Mesenchymal stem cell (in vitro differentiated cells and primary cell): ENCODE data around the gene P2RX2.

Source experiments
- DNase-seq: peaks from one replicate; pipeline ENCODE4 v3.0.0-alpha.2; 2013
- H2AFZ ChIP-seq: one replicate; pipeline ENCODE4 v1.6.1; 2013; ENCODE audit warnings: low read depth, mild to moderate bottlenecking, control low read depth, inconsistent platforms, low read length, moderate library complexity
- H2AK5ac ChIP-seq: 2 replicates; pipeline ENCODE4 v1.6.1; 2013; ENCODE audit warnings: low read length, moderate library complexity, mild to moderate bottlenecking, inconsistent platforms; ENCODE audit not compliant: severe bottlenecking
- H2BK120ac ChIP-seq: one replicate; pipeline ENCODE4 v1.6.1; 2013; ENCODE audit warnings: low read depth, mild to moderate bottlenecking, inconsistent platforms, low read length, moderate library complexity
- H2BK12ac ChIP-seq, 2 experiments: one replicate each; pipeline ENCODE4 v1.6.1; 2013; ENCODE audit warnings: inconsistent platforms in 2 of 2, low read length in 2 of 2, mild to moderate bottlenecking in 2 of 2, moderate library complexity in 2 of 2, control low read depth in 1 of 2
- H2BK15ac ChIP-seq: one replicate; pipeline ENCODE4 v1.6.1; 2013; ENCODE audit warnings: mild to moderate bottlenecking, low read depth, inconsistent platforms; ENCODE audit not compliant: poor library complexity, severe bottlenecking
- H2BK5ac ChIP-seq: 2 replicates; pipeline ENCODE4 v1.6.1; 2013; ENCODE audit warnings: low read depth, mild to moderate bottlenecking, low read length, control low read depth, inconsistent platforms; ENCODE audit not compliant: poor library complexity, severe bottlenecking
- H3K14ac ChIP-seq, 2 experiments: one replicate each; pipeline ENCODE4 v1.6.1; 2013; ENCODE audit warnings: inconsistent platforms in 2 of 2, low read length in 2 of 2, control low read depth in 1 of 2, mild to moderate bottlenecking in 1 of 2, moderate library complexity in 1 of 2
- H3K18ac ChIP-seq, 2 experiments: one replicate each; pipeline ENCODE4 v1.6.1; 2013; ENCODE audit warnings: inconsistent platforms in 2 of 2, low read length in 2 of 2, control low read depth in 1 of 2, low read depth in 1 of 2, mild to moderate bottlenecking in 1 of 2
- H3K23ac ChIP-seq, 2 experiments: one replicate each; pipeline ENCODE4 v1.6.1; 2013; ENCODE audit warnings: inconsistent platforms in 2 of 2, low read length in 2 of 2, mild to moderate bottlenecking in 2 of 2, moderate library complexity in 2 of 2, control low read depth in 1 of 2
- H3K27ac ChIP-seq: 2 replicates; pipeline ENCODE4 v1.5.1; 2013; ENCODE audit warnings: mild to moderate bottlenecking, moderate library complexity, low read length, control low read depth, inconsistent platforms; ENCODE audit not compliant: poor library complexity, severe bottlenecking
- H3K27me3 ChIP-seq, 2 experiments: 2 replicates each; pipeline versions ENCODE4 v1.6.1 to v1.7.0; 2013; ENCODE audit warnings: low read length in 2 of 2, mild to moderate bottlenecking in 2 of 2, moderate library complexity in 2 of 2, control low read depth in 1 of 2, inconsistent platforms in 1 of 2; ENCODE audit not compliant: control insufficient read depth in 1 of 2, insufficient read depth in 1 of 2
- H3K36me3 ChIP-seq, 2 experiments: 2 replicates each; pipeline versions ENCODE4 v1.6.1 to v1.7.0; 2013; ENCODE audit warnings: low read length in 2 of 2, control low read depth in 1 of 2, inconsistent platforms in 1 of 2, low read depth in 1 of 2, mild to moderate bottlenecking in 1 of 2; ENCODE audit not compliant: insufficient read depth in 2 of 2, control insufficient read depth in 1 of 2
- H3K4ac ChIP-seq, 2 experiments: one replicate each; pipeline ENCODE4 v1.6.1; 2013; ENCODE audit warnings: inconsistent platforms in 2 of 2, low read length in 2 of 2, mild to moderate bottlenecking in 2 of 2, moderate library complexity in 2 of 2, control low read depth in 1 of 2, low read depth in 1 of 2
- H3K4me1 ChIP-seq: 2 replicates; pipeline ENCODE4 v1.6.1; 2013; ENCODE audit warnings: low read depth, low read length, control low read depth; ENCODE audit not compliant: control insufficient read depth, insufficient read depth
- H3K4me2 ChIP-seq: 2 replicates; pipeline ENCODE4 v1.6.1; 2013; ENCODE audit warnings: low read length, mild to moderate bottlenecking, inconsistent platforms; ENCODE audit not compliant: poor library complexity, severe bottlenecking
- H3K4me3 ChIP-seq, 2 experiments: 2 replicates each; pipeline versions ENCODE4 v1.5.1 to v1.7.0; 2013; ENCODE audit warnings: low read length in 2 of 2, mild to moderate bottlenecking in 2 of 2, control low read depth in 1 of 2, low read depth in 1 of 2; ENCODE audit not compliant: insufficient read depth in 1 of 2
- H3K79me1 ChIP-seq: replicated peaks from 2 replicates; pipeline ENCODE4 v1.6.1; 2013; ENCODE audit warnings: mild to moderate bottlenecking, control low read depth, low read length, inconsistent platforms; ENCODE audit not compliant: poor library complexity, severe bottlenecking
- H3K9ac ChIP-seq: 2 replicates; pipeline ENCODE4 v1.7.0; 2013; ENCODE audit warnings: mild to moderate bottlenecking, low read length, moderate library complexity
- H3K9me3 ChIP-seq: 2 replicates; pipeline ENCODE4 v1.7.0; 2013; ENCODE audit warnings: mild to moderate bottlenecking, low read length; ENCODE audit not compliant: control insufficient read depth
- H4K8ac ChIP-seq: one replicate; pipeline ENCODE4 v1.6.1; 2013; ENCODE audit warnings: inconsistent platforms, mild to moderate bottlenecking, low read length, moderate library complexity
- H4K91ac ChIP-seq: one replicate; pipeline ENCODE4 v1.6.1; 2013; ENCODE audit warnings: mild to moderate bottlenecking, low read length, inconsistent platforms
- WGBS: methylation state at CpG from one replicate; pipeline ENCODE4 v1.1.7; 2013; ENCODE audit warnings: mixed read lengths; 5-methylcytosine and 5-hydroxymethylcytosine counted together

The P2RX2 gene

GRCh38 chr12:132624186-132624855 lies 5.7 kb downstream of the P2RX2 start:
- H3K9me3 ChIP-seq = no peaks in the 10 kb centered on the region
- H3K4me3 ChIP-seq = no peak overlapping the region
- H2AK5ac ChIP-seq = no peak overlapping the region
- H2BK15ac ChIP-seq = no peak overlapping the region
- H3K4ac ChIP-seq = no peak overlapping the region
- no peak overlapping the region for H3K18ac ChIP-seq
- no peak overlapping the region for H2AFZ ChIP-seq
- no peak for DNase-seq
- H2BK120ac ChIP-seq = no peak overlapping the region
- H3K23ac ChIP-seq = no peak overlapping the region
- 97% methylated on average over 22 of the region's 22 CpGs for WGBS
- H3K79me1 ChIP-seq = no peaks in the 10 kb centered on the region
- H3K27me3 ChIP-seq = peaks cover 12 to 19% of the 10 kb centered on the region in 2 experiments
- peaks cover 19% of the 10 kb centered on the region for H3K4me1 ChIP-seq
- no peak overlapping the region for H3K9ac ChIP-seq
- no peak overlapping the region for H4K8ac ChIP-seq
- no peak overlapping the region for H3K14ac ChIP-seq
- no peak overlapping the region for H2BK5ac ChIP-seq
- H3K27ac ChIP-seq = no peak overlapping the region
- peaks cover 24 to 36% of the 10 kb centered on the region in 2 experiments for H3K36me3 ChIP-seq
- H2BK12ac ChIP-seq = no peak overlapping the region
- H4K91ac ChIP-seq = no peak overlapping the region
- no peak overlapping the region for H3K4me2 ChIP-seq

GRCh38 chr12:132624910-132625630 lies 6.5 kb downstream of the P2RX2 start:
- DNase-seq = no peak
- Histone ChIP-seq H4K8ac (no peak overlapping the region), H3K4ac (no peak overlapping the region), H3K79me1 (no peaks in the 10 kb centered on the region), H3K27ac (no peak overlapping the region), H3K9ac (no peak overlapping the region), H3K9me3 (no peaks in the 10 kb centered on the region), H3K27me3 (peaks cover 5 to 15% of the 10 kb centered on the region in 2 experiments), H3K23ac (no peak overlapping the region), H2BK15ac (no peak overlapping the region), H3K4me2 (no peak overlapping the region), H3K4me3 (no peak overlapping the region), H4K91ac (no peak overlapping the region), H3K14ac (no peak overlapping the region), H2AFZ (no peak overlapping the region), H3K36me3 (peaks cover 32 to 37% of the 10 kb centered on the region in 2 experiments), H3K4me1 (peaks cover 19% of the 10 kb centered on the region), H3K18ac (no peak overlapping the region), H2AK5ac (no peak overlapping the region), H2BK12ac (no peak overlapping the region), H2BK120ac (no peak overlapping the region), H2BK5ac (no peak overlapping the region)
- WGBS = 97% methylated on average over 32 of the region's 32 CpGs

DNA sequence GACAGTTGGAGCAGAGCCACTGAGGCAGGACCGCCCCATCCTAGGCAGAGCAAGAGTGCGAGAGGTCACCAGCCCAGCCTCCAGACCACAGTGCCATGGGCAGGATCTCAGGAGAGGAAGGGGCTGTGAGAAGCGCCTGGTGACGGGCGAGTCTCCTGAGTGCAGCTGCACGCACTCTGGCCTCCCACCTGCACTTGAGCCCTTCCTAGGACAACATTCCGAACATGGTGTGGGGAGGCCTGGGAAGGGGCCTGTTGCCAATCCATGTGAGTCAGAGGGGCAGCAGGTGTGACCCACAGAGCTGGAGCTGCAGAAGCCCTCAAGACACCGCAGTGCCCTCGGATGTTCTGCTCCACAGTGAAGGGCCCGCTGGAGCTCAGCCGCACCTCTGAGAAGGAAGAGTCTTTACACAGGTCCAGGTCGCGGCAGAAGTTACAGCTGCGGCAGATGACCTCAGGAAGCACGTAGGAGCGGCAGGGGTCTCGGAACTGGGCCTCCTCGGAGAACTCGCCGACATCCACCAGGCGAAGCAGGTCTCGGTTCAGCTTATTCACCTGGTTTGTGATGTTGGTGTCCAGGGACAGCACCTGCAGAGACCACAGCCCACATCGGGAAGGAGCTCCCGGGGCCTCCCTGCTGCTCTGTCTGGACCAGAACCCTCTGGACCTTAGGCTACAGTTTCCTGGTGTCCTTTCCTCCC lies 7.3 kb downstream of the P2RX2 start:
- Histone ChIP-seq H3K14ac (no peak overlapping the region), H3K27ac (no peak overlapping the region), H2BK120ac (no peak overlapping the region), H3K27me3 (peaks cover 0 to 8% of the 10 kb centered on the region in 2 experiments), H4K8ac (no peak overlapping the region), H3K9ac (no peak overlapping the region), H2BK12ac (no peak overlapping the region), H3K4me2 (no peak overlapping the region), H3K4me1 (peaks cover 19% of the 10 kb centered on the region), H2AK5ac (no peak overlapping the region), H3K18ac (no peak overlapping the region), H3K4ac (no peak overlapping the region), H3K9me3 (no peaks in the 10 kb centered on the region), H3K36me3 (peaks cover 37 to 38% of the 10 kb centered on the region in 2 experiments), H4K91ac (no peak overlapping the region), H3K4me3 (no peak overlapping the region), H2AFZ (no peak overlapping the region), H3K23ac (no peak overlapping the region), H2BK15ac (no peak overlapping the region), H2BK5ac (no peak overlapping the region), H3K79me1 (no peaks in the 10 kb centered on the region)
- WGBS = 97% methylated on average over 24 of the region's 24 CpGs
- DNase-seq = no peak

DNA sequence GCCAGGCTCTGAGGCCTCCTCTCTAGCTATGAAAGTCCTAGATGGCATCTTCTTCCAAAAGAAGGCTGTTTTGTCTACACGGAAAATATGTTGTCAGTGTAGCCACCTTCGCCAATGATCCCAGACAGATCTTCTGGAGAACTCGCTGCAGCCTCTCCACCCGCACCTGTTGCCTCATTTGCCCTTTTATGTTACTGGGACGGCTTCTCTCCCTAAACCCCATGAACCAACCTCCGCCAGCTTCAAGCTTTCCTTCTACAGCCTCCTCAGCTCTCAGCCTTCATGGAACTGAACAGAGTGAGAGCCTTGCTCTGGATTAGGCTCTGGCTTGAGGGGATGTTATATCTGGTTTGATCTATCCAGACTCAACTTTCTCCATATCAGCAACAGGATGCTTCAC lies 10.8 kb downstream of the P2RX2 start:
- H4K91ac ChIP-seq = no peak overlapping the region
- WGBS = over 99% methylated on average over 5 of the region's 6 CpGs
- no peak overlapping the region for H2AK5ac ChIP-seq
- H3K27me3 ChIP-seq = no peaks in the 10 kb centered on the region
- H2BK12ac ChIP-seq = no peak overlapping the region
- no peak overlapping the region for H3K4me2 ChIP-seq
- DNase-seq = no peak
- no peak overlapping the region for H3K9ac ChIP-seq
- no peak overlapping the region for H2BK15ac ChIP-seq
- H2BK120ac ChIP-seq = no peak overlapping the region
- H3K4me3 ChIP-seq = no peak overlapping the region
- no peak overlapping the region for H2BK5ac ChIP-seq
- H2AFZ ChIP-seq = no peak overlapping the region
- no peak overlapping the region for H3K23ac ChIP-seq
- no peak overlapping the region for H3K4ac ChIP-seq
- no peak overlapping the region for H3K14ac ChIP-seq
- H3K9me3 ChIP-seq = no peaks in the 10 kb centered on the region
- H3K18ac ChIP-seq = no peak overlapping the region
- H3K4me1 ChIP-seq = peaks cover 9% of the 10 kb centered on the region
- H3K79me1 ChIP-seq = no peaks in the 10 kb centered on the region
- H4K8ac ChIP-seq = no peak overlapping the region
- H3K36me3 ChIP-seq = peaks cover 49 to 64% of the 10 kb centered on the region in 2 experiments
- no peak overlapping the region for H3K27ac ChIP-seq
